ENCODE data around the gene POLR2J.
"Not testable (repeated sequence)": the region's sequence is repeated elsewhere in the genome, so short reads cannot be mapped to it uniquely, and the experiment has no call there.

The POLR2J gene

GRCh38 chr7:102464577-102465280 is 14.0 kb downstream of the POLR2J start, which contains the start of the genes ALKBH4 and LRWD1:
TSS of gene ALKBH4 (minus strand) at chr7:102464863. CDS start at chr7:102464836, 27 bp downstream.
TSS of gene LRWD1 (plus strand) at chr7:102464984. CDS start at chr7:102465081, 97 bp downstream.
- peak; percentile 96 for DNase-seq

DNA sequence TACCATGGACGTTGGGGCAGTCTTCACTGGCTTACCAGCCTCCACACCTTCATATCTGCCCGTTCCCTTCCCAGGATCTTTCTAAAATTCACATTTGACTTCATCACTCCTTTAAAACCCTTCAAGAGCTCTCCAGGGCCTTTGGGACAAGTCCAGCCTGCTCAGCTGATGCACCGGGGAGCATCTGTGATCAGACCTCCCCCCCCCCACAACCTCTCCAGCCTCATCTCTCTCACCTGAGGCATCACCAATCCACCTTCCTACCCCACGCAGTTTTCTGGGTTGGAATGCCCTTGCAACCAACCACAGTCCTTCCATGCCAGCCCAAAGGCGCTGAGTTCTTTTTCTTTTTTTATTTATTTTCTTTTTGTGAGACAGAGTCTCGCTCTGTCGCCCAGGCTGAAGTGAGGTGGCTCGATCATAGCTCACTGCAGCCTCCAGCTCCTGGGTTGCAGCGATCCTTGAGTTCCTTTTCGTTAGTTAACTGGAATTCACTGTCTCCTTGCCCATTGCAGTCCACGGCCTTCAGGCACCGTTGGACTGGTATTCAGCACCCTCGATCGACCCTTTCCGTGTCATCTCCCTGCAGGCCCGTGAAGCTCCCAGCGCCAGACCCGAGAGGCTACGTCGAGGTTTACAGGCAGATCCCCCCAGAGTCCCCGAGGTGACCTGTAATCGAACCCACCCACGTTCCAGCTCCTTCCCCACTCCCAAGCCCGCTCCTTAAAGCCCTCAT is 14.7 kb downstream of the POLR2J start:
- DNase-seq, result peak; percentile 33

DNA sequence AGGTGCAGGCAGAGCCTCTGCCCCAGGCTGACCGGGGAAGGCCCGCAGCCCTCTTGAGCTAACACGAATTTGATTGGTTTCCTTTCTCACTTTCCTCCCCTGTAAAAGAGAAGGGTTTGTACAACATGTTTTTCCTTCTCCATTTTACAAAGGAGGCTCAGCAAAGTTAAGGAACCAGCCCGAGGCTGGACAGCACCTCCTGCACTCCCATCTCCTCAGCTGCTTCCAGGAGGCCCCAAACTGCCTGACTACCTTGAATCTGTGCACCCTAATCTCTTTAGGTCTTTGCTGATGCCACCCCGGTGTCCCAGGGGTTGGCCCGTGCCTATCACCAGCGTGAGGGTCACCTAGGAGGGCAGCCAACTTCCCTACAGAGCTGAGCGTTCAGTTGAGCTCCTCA is 18.3 kb downstream of the POLR2J start:
- DNase-seq, result no peak

DNA sequence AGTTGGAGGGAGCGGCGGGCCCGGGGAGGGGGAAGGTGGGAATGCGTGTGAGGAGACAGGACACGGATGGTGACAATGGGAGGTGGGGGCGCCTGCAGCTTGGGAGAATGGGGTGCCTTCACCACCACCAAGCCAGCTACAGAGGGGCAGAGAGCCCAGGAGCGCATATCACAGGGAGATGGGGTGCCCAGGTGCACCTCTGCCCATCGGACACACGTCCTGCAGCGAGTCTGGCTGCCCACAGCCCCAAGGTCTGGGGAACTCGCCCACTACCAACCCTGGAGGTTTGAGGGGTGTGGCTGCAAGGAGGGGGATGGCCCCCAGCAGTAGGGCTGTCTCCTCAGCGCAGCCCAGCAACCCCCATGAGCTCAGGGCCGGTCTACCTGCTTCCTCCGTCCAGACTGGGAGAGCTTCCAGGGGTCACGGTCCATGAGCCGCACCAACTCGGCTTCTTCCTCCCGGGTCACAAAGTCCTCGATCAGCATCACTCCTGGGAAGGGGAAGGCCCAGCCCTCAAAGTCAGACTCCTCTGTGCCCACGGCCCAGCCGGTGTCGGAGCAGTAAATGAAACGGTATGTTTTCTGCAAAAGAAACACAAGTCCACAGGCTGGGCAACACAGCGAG is 19.4 kb downstream of the POLR2J start:
- DNase-seq, result no peak

- DNase-seq, result no peak
Observed at GRCh38 chr7:102457352-102457924, 21.3 kb downstream of the POLR2J start.

GRCh38 chr7:102456327-102456726 is 22.4 kb downstream of the POLR2J start:
- DNase-seq, result no peak

DNA sequence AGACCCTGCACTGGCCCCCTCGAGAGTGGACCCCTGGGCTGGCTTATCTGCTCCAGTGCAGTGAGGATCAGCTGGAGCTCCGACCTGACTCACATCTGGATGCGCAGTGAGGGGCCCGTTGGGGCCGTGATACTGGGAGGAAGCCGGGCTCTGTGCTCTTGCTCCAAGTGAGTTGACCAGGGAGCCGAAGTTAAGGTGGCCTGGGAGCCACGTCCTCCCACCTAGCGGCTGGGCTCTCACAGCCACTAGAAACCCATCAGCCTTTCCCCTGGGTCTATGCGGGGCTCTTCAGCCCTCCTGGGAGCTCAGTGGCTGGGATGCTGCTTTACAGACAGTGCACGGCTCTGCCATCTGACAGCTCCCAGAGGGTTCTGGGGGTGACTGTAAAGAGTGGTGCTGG is 23.1 kb downstream of the POLR2J start:
- DNase-seq, result no peak

DNA sequence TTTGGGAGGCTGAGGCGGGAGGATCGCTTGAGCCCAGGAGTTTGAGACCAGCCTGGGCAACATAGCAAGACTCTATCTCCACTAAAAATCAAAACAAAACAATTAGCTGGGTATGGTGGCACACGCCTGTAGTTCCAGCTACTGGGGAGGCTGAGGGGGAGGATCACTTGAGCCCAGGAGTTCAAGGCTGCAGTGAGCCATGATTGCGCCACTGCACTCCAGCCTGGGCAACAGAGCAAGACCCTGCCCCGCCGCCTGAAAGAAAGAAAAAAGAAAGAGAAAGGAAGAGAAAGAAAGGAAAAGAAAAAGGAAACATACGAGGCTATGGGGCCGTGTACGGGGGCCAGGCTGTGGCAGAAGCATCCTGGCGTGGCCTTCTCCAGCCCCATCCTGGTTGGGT is 23.8 kb downstream of the POLR2J start:
- DNase-seq, result not testable (repeated sequence)

DNA sequence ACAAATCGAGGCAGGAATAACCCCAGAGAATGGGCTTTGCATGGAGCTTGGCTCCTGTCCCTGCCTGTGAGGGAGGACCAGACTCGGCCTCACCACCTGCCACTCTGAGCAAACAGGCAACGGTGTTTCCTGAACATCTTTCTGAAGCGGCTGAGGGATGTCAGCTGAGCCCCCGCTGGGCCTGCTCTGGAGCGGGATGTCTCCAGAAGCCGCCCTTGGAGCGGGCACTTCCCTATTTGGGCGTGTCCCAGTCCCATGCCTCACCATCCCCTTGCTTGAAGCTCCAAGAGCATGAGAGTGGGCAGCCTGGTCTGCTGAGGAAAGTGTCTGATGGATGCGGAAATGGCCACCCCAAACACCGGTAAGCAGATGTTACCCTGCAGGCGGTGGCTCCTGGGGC is 24.3 kb downstream of the POLR2J start:
- no peak for DNase-seq

DNA sequence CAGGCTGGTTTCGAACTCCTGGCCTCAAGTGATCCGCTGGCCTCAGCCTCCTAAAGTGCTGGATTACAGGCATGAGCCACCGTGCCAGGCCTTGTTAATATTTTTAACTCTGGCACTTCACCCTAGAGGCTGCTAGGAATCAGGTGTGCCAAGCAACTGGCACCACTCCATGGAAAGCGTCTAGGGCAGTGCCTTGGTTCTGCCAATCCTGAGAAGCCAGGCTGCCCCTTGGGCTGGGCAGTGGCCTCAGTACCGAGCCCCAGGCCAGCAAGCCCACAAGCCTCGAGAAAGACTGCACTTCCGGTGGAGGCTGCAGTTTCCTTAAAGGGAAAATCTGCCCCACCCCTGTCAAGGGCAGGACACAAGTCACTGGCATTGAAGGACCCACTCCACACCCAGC is 25.4 kb downstream of the POLR2J start:
- no peak for DNase-seq

DNA sequence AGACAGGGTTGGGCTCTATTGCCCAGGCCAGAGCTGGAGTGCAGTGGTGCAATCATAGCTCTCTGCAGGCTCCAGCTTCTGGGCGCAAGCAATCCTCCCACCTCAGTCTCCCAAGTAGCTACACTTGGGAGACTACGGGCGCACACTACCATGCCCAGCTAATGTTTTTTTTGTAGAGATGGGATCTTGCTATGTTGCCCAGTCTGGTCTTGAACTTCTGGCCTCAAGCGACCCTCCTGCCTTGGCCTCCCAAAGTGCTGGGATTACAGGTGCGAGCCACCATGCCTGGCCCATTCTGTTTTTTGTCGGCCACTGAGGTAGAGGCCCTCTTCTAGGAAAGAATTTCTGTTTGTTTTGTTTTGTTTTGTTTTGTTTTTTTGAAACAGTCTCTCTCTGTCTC is 26.3 kb downstream of the POLR2J start:
- DNase-seq, result no peak

DNA sequence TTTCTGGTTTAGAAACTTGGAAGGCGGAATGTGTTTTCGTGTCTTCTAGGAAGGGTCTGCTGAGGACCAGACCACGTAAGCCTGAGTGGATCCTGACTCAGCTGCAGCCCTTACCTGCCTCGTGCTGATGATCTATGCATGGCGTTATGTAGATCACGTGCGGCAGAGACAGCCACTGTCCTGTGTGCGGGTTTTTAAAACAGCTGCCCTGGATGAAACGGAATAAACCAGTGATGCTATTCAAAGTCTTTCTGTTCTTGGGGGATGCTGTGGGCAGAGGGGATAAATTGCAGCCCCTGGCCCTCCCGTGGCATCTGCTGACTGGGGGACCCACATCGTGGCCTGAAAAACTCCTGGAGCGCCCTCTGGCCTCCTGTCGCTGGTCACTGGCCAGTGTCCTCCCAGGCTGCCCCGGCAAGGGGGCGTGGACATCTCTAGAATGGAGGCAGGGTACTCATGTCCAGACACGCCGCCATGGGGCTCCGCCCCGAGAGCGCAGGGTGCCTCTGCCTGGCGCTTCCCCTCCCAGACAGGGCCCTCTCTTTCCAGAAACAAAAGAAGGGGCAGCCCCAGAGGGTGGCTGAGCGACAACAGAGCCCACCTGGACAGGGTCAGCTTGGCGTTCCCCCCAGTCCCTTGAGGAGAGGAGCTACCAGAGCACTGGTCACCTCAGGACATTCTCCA is 27.2 kb downstream of the POLR2J start:
- DNase-seq, result no peak

- DNase-seq, result peak; percentile 66
Observed at GRCh38 chr7:102450242-102450641, 28.5 kb downstream of the POLR2J start.

DNA sequence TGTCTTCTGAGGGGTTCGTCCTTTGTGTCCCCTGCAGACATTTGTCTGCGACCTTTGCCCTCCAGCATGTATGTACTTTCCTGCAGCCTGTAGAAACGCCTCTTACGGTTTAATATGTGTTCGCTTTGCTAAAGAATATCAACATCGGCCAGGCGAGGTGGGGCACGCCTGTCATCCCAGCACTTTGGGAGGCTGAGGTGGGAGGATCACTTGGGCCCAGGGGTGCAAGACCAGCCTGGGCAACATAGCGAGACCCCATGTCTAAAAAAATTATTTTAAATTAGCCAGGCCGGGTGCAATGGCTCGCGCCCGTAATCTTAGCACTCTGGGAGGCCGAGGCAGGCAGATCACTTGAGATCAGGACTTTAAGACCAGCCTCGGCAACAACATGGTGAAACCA is 29.6 kb downstream of the POLR2J start:
- no peak for DNase-seq

- DNase-seq, result no peak
Observed at GRCh38 chr7:102447311-102447710, 31.4 kb downstream of the POLR2J start.

- DNase-seq, result no peak
Observed at GRCh38 chr7:102446387-102447156, 32.1 kb downstream of the POLR2J start.

GRCh38 chr7:102445674-102446071 is 33.0 kb downstream of the POLR2J start:
- no peak for DNase-seq

- no peak for DNase-seq
Observed at GRCh38 chr7:102444961-102445673, 33.6 kb downstream of the POLR2J start.

DNA sequence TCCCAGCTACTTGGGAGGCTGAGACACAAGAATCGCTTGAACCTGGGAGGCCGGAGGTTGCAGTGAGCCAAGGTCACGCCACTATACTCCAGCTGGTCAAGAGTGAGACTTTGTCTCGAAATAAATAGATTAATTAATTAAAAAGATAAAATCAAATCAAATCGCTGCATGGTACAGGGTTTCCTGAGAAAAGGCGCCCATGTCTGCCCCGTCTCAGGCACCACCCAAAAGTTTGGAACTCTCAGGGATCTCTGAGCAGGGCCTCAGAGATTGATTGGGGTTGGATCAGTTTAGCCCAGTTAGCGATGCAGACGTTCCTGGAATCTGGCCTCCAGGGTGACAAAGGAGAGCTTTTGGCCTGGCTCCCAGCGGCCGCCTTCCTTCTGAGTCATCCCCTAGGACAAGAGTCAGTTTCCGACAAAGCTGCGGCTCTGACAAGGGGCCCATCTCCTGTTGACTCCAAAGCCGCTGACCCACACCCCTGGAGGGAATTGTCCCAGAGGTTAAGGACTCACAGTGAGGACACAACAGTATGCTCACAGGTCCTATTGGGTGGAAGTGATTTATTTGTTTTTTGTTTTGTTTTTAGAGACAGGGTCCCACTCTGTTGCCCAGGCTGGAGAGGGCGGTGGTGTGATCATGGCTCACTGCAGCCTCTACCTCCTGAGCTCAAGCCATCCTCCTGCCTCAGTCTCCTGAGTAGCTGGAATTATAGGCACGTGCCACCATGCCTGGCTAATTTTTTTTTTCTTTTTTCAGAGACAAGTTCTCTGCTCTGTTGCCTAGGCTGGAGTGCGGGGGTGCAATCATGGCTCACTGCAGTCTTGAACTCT is 38.5 kb downstream of the POLR2J start:
- no peak for DNase-seq

DNA sequence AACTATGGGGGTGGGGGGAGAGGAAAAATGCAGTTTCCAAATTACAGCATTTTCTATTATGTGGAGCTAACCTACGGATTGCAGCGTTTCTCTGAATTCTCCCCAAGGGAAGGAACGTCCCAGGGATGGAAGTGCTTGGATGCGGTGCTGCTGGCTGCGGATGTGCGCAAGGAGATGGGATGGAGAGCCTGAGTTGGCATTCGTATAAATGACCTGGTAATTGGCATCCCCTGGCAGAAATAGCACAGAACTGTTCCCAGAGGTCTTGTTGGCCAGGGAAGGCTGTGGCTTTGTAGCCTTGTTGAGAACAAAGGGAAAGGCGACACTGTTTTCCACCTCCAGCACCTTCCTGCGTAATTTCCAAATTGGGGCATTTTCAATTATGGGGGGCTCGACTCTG is 42.6 kb downstream of the POLR2J start:
- no peak for DNase-seq

All from activated T-cell treated with anti-CD3 and anti-CD28 coated beads, Interleukin-2, amount 50 U/mL, for 1 hour (primary cell).